Muscle layer of colon (tissue), 2 donors: Measurements from ENCODE around the gene CIT.
"Not testable (repeated sequence)": the region's sequence is repeated elsewhere in the genome, so short reads cannot be mapped to it uniquely, and the experiment has no call there.

Experiments used
- H3K27ac ChIP-seq: one replicate; pipeline ENCODE4 v1.7.0; 2013; ENCODE audit warnings: low read depth, mild to moderate bottlenecking, low read length, moderate library complexity
- H3K27me3 ChIP-seq, 2 donors: one replicate each; pipeline ENCODE4 v1.7.0; 2013; ENCODE audit warnings: low read length in 2 of 2, mild to moderate bottlenecking in 2 of 2; ENCODE audit not compliant: insufficient read depth in 2 of 2, control insufficient read depth in 1 of 2
- H3K36me3 ChIP-seq: one replicate; pipeline ENCODE4 v1.7.0; 2013; ENCODE audit warnings: mild to moderate bottlenecking, low read length; ENCODE audit not compliant: insufficient read depth
- H3K4me1 ChIP-seq: one replicate; pipeline ENCODE4 v1.7.0; 2013; ENCODE audit warnings: mild to moderate bottlenecking, low read length; ENCODE audit not compliant: insufficient read depth
- H3K4me3 ChIP-seq, 2 donors: one replicate each; pipeline ENCODE4 v1.7.0; 2013; ENCODE audit warnings: low read length in 2 of 2, low read depth in 1 of 2, mild to moderate bottlenecking in 1 of 2, moderate library complexity in 1 of 2
- H3K9ac ChIP-seq: one replicate; pipeline ENCODE4 v1.7.0; 2013; ENCODE audit warnings: low read length
- H3K9me3 ChIP-seq: one replicate; pipeline ENCODE4 v1.7.0; 2013; ENCODE audit warnings: mild to moderate bottlenecking, low read length
- donor health status: abdominal sarcoma.
- donor health status: Adenocarcinoma of cecum.

CIT gene

DNA sequence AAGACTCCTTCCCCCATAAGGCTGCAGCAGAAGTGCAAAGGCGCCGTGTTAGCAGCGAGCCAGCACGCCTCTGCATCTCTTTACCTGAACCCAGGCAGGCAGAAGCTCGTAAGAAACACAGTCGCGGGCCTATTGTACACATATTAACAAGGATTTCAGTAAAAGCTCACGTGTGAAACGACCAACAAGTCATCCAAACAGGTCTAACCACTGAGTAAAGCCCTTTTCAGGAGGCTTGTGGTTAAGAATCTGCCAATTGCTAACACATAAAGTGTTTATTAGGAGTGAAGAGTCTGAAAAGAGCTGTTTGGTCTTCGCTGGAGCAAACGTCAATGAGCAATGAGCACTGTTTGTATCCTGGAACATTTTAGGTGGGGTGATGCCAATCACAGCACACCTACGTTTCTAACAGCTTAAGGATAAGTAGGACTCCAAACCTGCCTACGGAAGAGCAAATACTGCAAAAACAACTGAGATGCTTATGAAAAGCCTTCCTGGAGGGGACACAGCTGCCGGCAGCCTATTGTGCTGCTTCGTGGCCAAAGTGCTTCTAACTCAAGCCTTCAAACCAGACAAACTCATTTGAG lies 166.1 kb downstream of the CIT start:
- Histone ChIP-seq H3K9ac (no peak overlapping the region), H3K27ac (no peak overlapping the region), H3K36me3 (no peaks in the 10 kb centered on the region), H3K9me3 (no peaks in the 10 kb centered on the region), H3K4me1 (no peaks in the 10 kb centered on the region), H3K27me3 (no peaks in the 10 kb centered on the region), H3K4me3 (no peak overlapping the region)

DNA sequence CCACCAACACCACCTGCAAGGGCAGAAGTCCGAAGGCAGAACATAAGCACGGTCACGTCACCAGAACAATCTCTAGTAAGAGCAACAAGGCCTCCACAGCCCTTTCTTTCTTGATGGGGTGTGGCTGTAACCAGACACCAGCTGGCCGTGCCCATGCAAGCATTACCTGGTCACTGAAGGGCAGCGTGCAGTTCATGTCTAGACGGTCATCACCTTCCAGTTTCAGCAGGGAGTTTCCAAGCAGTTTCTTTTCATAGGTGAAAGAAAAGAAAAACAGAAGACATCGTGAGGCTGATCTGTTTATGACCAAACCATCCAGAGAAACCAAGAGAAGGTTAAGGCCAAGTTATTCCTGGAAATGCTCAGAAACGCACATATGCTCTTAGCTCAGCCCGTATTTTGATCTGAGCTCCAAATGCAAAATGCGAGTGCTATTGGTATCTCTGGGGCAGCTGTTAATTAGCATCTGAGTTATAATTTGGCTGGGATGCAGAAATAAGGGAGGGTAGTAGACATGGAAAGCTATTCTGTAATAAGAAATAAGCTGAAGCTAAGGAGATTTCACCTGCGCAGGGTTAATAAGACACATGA lies 166.7 kb downstream of the CIT start:
- Histone ChIP-seq H3K9me3 (no peaks in the 10 kb centered on the region), H3K27ac (no peak overlapping the region), H3K36me3 (no peaks in the 10 kb centered on the region), H3K4me3 (no peak overlapping the region), H3K9ac (no peak overlapping the region), H3K4me1 (no peaks in the 10 kb centered on the region), H3K27me3 (no peaks in the 10 kb centered on the region)

DNA sequence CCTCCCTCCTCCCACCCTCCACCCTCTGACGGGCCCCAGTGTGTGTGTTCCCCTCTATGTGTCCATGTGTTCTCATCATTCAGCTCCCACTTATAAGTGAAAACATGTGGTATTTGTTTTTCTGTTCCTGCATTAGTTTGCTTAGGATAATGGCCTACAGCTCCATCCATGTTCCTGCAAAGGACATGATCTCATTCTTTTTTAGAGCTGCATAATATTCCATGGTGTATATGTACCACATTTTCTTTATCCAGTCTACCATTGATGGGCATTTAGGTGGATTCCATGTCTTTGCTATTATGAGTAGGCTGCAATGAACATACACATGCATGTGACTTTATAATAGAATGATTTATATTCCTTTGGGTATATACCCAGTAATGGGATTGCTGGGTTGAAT lies 170.7 kb downstream of the CIT start:
- not testable (repeated sequence) for H3K36me3 ChIP-seq, H3K27me3 ChIP-seq, H3K9me3 ChIP-seq, H3K4me3 ChIP-seq, H3K27ac ChIP-seq, H3K9ac ChIP-seq, H3K4me1 ChIP-seq

DNA sequence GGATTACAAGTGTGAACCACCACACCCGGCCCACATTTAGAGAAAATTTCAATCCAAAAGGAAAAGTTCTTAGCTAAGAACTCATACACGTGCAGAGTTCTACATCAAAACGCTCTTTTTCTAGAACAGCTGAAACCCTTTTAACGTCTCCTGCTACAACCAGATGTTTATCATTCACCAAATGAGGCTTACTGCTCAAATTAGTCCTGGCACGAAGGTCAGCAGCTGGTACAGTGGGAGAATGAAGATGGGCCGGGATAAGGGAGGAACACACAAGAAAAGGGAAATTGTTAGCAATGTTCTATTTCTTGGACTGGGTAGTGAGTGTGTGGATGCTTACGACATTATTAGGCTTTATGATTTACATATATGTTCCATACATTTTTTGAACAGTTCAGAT lies 171.9 kb downstream of the CIT start:
- Histone ChIP-seq H3K9me3 (no peaks in the 10 kb centered on the region), H3K36me3 (no peaks in the 10 kb centered on the region), H3K9ac (no peak overlapping the region), H3K4me3 (no peak overlapping the region), H3K4me1 (no peaks in the 10 kb centered on the region), H3K27me3 (no peaks in the 10 kb centered on the region), H3K27ac (no peak overlapping the region)

DNA sequence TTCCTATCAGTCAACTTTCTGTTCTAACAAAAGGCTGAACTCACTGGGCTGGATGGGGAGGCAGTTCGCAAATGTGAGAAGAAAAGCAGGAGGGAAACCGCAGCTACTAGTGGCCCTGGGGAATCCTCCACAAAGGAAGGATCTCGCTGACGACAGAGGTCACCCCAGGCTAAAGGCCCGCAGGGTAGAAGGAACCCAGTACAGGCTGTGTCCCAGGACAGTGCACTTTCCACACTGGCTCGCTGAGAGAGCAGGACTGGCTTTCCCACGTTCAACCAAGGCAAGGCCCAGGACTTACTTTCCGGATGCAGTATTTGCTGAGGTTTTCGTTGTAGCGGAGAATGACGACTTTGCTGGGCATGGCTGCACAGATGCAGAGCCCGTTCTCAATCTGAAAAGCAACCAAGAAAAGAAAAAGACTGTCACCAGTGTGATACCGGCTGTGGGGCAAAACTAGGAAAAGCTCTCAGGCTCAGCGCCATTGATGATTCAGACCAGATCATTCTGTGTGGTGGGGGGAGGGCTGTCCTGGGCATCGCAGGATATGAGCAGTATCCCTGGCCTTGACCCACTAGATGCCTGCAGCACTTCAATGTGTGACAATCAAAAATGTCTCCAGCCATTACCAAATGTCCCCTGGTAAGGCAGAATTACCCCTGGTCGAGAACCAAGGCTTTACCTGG lies 172.9 kb downstream of the CIT start:
- no peak overlapping the region for H3K9ac ChIP-seq
- H3K27me3 ChIP-seq: no peaks in the 10 kb centered on the region
- no peak overlapping the region for H3K27ac ChIP-seq

DNA sequence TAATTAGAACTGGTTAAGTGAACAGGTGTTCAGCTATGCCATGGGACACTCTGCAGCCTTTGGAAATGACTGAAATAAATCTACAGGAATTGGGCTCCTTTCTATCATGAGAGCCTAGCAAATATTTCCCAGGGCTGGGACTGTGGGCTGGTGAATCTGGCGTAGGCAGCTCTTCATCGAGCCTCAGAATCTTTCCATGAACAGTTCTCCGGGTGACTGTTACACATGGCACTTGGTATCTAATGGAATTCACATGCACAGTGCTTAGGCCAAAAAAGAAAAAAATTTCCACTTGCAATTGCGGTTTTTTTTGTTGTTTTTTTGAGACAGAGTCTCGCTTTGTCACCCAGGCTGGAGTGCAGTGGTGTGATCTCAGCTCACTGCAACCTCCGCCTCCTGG lies 177.0 kb downstream of the CIT start:
- Histone ChIP-seq H3K9me3 (no peaks in the 10 kb centered on the region), H3K4me1 (no peaks in the 10 kb centered on the region), H3K9ac (no peak overlapping the region), H3K36me3 (no peaks in the 10 kb centered on the region), H3K27me3 (no peaks in the 10 kb centered on the region), H3K27ac (no peak overlapping the region), H3K4me3 (no peak overlapping the region)

More for the DNA sequence above, 172.9 kb downstream of the CIT start:
- Histone ChIP-seq H3K36me3 (no peaks in the 10 kb centered on the region), H3K4me1 (no peaks in the 10 kb centered on the region), H3K4me3 (no peak overlapping the region), H3K9me3 (no peaks in the 10 kb centered on the region)

DNA sequence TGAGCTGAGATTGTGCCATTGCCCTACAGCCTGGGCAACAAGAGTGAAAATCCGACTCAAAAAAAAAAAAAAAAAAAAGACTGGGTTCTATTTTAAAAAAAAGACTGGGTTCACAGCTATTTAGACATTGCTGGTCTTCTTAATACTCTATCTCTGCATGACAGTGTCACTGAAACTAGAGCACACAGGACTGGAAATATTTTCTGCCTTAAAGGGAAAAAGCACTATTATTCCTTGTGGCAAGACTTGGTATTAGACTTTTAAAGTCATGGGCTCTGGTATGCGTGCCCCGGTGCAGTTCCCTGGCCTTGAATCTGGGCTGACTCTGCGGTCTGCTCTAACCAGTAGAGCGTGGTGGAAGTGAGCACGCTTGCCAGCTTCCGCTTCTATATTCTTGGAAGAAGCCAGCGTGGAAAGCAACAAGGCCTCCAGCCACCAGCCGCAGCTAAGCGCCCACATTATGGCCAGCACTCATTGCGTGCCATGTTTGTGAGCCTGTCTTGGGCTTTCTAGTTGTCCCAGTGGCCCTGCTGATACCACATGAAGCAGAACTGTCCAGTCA lies 177.8 kb downstream of the CIT start:
- no peaks in the 10 kb centered on the region for H3K4me1 ChIP-seq
- no peaks in the 10 kb centered on the region for H3K9me3 ChIP-seq
- H3K27me3 ChIP-seq: no peaks in the 10 kb centered on the region
- H3K27ac ChIP-seq: no peak overlapping the region
- H3K4me3 ChIP-seq: no peak overlapping the region
- H3K9ac ChIP-seq: no peak overlapping the region
- H3K36me3 ChIP-seq: no peaks in the 10 kb centered on the region

DNA sequence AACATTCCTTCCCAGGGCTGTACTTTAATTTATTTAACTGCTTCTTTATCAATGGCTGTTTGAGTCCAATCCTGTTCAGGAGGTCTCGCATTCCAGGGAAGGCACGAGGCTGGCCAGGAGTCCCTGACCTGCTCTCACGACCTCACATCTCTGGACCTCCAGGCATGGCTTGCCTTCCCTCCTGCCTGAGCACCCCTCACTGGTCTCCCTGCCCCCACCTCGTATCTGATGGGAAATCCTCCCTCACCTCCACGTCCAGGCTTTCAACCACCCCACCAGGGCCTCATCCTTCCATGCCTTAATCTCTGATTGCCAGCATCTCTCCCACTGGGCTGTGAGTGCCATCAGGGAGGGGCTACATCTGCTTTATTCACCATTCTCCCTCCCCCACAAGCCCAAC lies 180.2 kb downstream of the CIT start:
- no peak overlapping the region for H3K9ac ChIP-seq
- no peaks in the 10 kb centered on the region for H3K36me3 ChIP-seq
- H3K9me3 ChIP-seq: no peaks in the 10 kb centered on the region
- H3K4me3 ChIP-seq: no peak overlapping the region
- no peaks in the 10 kb centered on the region for H3K27me3 ChIP-seq
- no peak overlapping the region for H3K27ac ChIP-seq
- peaks cover 10% of the 10 kb centered on the region for H3K4me1 ChIP-seq

DNA sequence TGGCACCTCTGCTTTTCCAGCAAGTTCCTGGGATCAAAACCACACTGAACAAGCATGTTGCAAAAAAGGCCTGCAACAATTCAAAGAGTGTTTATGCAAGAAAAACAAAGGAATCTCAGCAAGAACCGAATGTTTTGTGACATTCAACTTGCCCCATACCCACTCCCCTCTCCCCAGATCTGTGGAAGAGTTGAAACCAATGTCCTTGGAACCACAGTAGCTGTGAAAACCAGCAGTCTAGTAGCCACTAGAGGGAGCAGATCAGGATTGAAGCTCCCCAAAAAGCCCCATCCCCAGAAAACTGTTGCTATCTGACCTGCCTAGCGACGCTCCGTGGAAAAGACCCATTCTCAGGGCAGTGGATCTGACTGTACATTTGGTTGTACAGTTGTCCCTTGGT lies 182.1 kb downstream of the CIT start:
- H3K4me1 ChIP-seq: peaks cover 10% of the 10 kb centered on the region
- H3K27me3 ChIP-seq: no peaks in the 10 kb centered on the region
- H3K27ac ChIP-seq: no peak overlapping the region
- no peaks in the 10 kb centered on the region for H3K36me3 ChIP-seq
- no peaks in the 10 kb centered on the region for H3K9me3 ChIP-seq
- H3K9ac ChIP-seq: no peak overlapping the region
- H3K4me3 ChIP-seq: no peak overlapping the region

DNA sequence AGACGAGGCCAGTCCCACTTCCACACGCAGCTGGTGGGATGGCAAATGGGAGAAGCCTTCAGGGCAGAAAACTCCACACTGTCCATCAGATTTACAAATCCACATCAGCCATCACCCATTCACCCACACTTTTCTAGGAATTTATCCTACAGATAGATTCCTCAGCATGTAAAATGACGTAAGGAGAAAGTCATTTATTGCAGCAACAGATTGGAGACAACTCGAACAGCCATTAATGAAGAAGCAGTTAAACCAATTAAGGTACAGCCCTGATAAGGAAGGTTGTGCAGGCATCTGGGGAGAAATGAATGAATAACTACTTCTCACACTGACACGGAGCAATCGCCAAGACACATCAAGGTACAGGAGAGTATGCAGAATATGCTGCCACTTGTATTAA lies 183.0 kb downstream of the CIT start:
- H3K9me3 ChIP-seq: no peaks in the 10 kb centered on the region
- H3K27me3 ChIP-seq: no peaks in the 10 kb centered on the region
- H3K9ac ChIP-seq: no peak overlapping the region
- H3K4me1 ChIP-seq: peaks cover 10% of the 10 kb centered on the region
- H3K27ac ChIP-seq: no peak overlapping the region
- no peaks in the 10 kb centered on the region for H3K36me3 ChIP-seq
- no peak overlapping the region for H3K4me3 ChIP-seq

DNA sequence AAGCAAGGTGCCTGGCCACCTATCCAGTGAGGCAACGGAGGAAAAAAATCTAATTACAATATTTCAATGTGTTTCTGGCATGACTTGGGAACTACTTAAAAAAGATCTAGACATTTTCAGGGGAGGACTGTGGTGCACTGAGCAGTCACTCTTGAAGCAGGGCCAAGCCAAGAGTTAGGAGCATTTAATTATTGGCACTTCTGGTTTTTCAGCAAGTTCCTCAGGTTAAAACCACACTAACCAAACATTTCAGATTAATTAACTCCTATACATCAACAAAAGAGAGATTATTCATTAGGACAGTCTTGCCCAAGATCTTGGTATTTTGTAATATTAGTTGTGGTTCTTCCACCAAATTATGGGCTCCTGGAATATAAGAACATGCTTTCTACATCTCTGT lies 183.6 kb downstream of the CIT start:
- no peak overlapping the region for H3K9ac ChIP-seq
- peaks cover 10% of the 10 kb centered on the region for H3K4me1 ChIP-seq
- H3K27me3 ChIP-seq: no peaks in the 10 kb centered on the region
- no peak overlapping the region for H3K4me3 ChIP-seq
- H3K9me3 ChIP-seq: no peaks in the 10 kb centered on the region
- H3K27ac ChIP-seq: no peak overlapping the region
- H3K36me3 ChIP-seq: no peaks in the 10 kb centered on the region

DNA sequence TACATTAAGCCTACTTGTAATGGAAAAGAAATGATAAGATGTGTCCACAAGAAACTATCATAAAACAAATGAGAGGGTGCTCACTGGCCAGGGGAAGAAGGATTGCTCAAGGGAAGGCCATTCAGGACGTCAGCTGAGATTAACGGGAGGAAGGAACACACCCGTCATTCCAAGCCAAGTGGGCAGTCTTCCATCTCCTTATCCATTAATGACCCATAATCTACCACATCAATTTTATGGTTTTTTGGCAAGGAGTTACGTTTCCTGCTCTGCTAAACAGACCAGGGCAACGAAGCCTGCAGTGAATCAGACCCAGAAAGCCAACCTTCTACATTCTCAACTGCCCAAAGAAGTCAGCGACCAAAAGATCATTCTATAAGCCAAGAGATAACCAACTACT lies 184.1 kb downstream of the CIT start:
- Histone ChIP-seq H3K4me3 (no peak overlapping the region), H3K9me3 (no peaks in the 10 kb centered on the region), H3K36me3 (no peaks in the 10 kb centered on the region), H3K4me1 (peaks cover 10% of the 10 kb centered on the region), H3K27me3 (no peaks in the 10 kb centered on the region), H3K27ac (no peak overlapping the region), H3K9ac (no peak overlapping the region)
